ENCODE data around the gene BTBD19.
"Not testable (repeated sequence)": the region's sequence is repeated elsewhere in the genome, so short reads cannot be mapped to it uniquely, and the experiment has no call there.

Gene BTBD19

GRCh38 chr1:44788120-44788860, 20.0 kb upstream of the BTBD19 start, which contains the start of gene BEST4:
Gene BEST4, minus strand, starts transcription at chr1:44788170. Its CDS starts 465 bp downstream, at chr1:44787705.
- DNase-seq: no peak

- no peak for DNase-seq
Measured at GRCh38 chr1:44790968-44791801, 17.1 kb upstream of the BTBD19 start.

- DNase-seq: no peak
Measured at GRCh38 chr1:44792736-44793502, 15.4 kb upstream of the BTBD19 start.

GRCh38 chr1:44797886-44798285, 10.4 kb upstream of the BTBD19 start:
- DNase-seq: not testable (repeated sequence)

GRCh38 chr1:44798481-44799365, 9.6 kb upstream of the BTBD19 start:
- no peak for DNase-seq

- DNase-seq: peak; percentile 99
Measured at GRCh38 chr1:44799770-44800584, 8.3 kb upstream of the BTBD19 start, which contains the start of gene PLK3. Gene PLK3, plus strand, starts transcription at chr1:44800377. Its CDS starts 87 bp downstream, at chr1:44800464.

GRCh38 chr1:44801491-44802305, 6.6 kb upstream of the BTBD19 start:
- no peak for DNase-seq

- DNase-seq: no peak
Measured at GRCh38 chr1:44802306-44803061, 5.8 kb upstream of the BTBD19 start.

GRCh38 chr1:44803062-44803311, 5.3 kb upstream of the BTBD19 start:
- DNase-seq: no peak

GRCh38 chr1:44803312-44804095, 4.8 kb upstream of the BTBD19 start:
- no peak for DNase-seq

- DNase-seq: peak; percentile 56
Measured at GRCh38 chr1:44805311-44806024, 2.9 kb upstream of the BTBD19 start.

GRCh38 chr1:44806025-44806703, 2.2 kb upstream of the BTBD19 start:
- no peak for DNase-seq

- no peak for DNase-seq
Measured at GRCh38 chr1:44806704-44807363, 1.5 kb upstream of the BTBD19 start, which contains the start of gene DYNLT4. Gene DYNLT4, minus strand, starts transcription at chr1:44807351. Its CDS starts 683 bp downstream, at chr1:44806668.

GRCh38 chr1:44807364-44808062, 810 bp upstream of the BTBD19 start:
- peak; percentile 100 for DNase-seq

GRCh38 chr1:44808938-44809917, 905 bp downstream of the BTBD19 start:
- no peak for DNase-seq

All from islet precursor cell (in vitro differentiated cells).